ENCODE data around the gene RECQL5. TPM values are rescaled to one million over a fixed set of nuclear protein-coding genes. Genes with fewer than 3 reads are reported as not detected.
"Not testable (repeated sequence)": the region's sequence is repeated elsewhere in the genome, so short reads cannot be mapped to it uniquely, and the experiment has no call there.

RECQL5 gene
- total RNA-seq, 4 donors from 2014 or later: 23.2 to 51.9 (median 34.7) TPM

GRCh38 chr17:75595284-75595919 lies 71.6 kb downstream of the RECQL5 start:
- TF ChIP-seq POLR2A (IDR thresholded peaks at IDR 0.05): no peak
- TF ChIP-seq EP300 (IDR thresholded peaks at IDR 0.05): no peak
- no peak for TF ChIP-seq CTCF (IDR thresholded peaks at IDR 0.05)
- no peak for DNase-seq (ENCODE audit: low spot score in 2 of 2)
- Histone ChIP-seq H3K4me3 (no peak overlapping the region), H3K4me1 (peaks cover 0 to 4% (median 0%) of the 10 kb centered on the region in 4 donors), H3K27ac (no peak overlapping the region), H3K36me3 (peaks cover 0 to 37% (median 0%) of the 10 kb centered on the region in 3 donors), H3K27me3 (no peaks in the 10 kb centered on the region), H3K9me3 (no peaks in the 10 kb centered on the region)
- 61 to 70% methylated on average over 13 of the region's 13 CpGs for WGBS, 2 donors

GRCh38 chr17:75594499-75595283 lies 72.3 kb downstream of the RECQL5 start:
- DNase-seq (ENCODE audit: low spot score in 2 of 2): no peak
- Histone ChIP-seq H3K9me3 (no peaks in the 10 kb centered on the region), H3K36me3 (peaks cover 0 to 37% (median 0%) of the 10 kb centered on the region in 3 donors), H3K27me3 (no peaks in the 10 kb centered on the region), H3K27ac (no peak overlapping the region), H3K4me1 (peaks cover 0 to 11% (median 0%) of the 10 kb centered on the region in 4 donors), H3K4me3 (no peak overlapping the region)
- TF ChIP-seq CTCF (IDR thresholded peaks at IDR 0.05): no peak
- no peak for TF ChIP-seq EP300 (IDR thresholded peaks at IDR 0.05)
- TF ChIP-seq POLR2A (IDR thresholded peaks at IDR 0.05): no peak
- 58 to 59% methylated on average over 17 to 20 of the region's 28 CpGs for WGBS, 2 donors

GRCh38 chr17:75593430-75593829 lies 73.5 kb downstream of the RECQL5 start:
- H3K9me3 ChIP-seq; H3K27ac ChIP-seq; DNase-seq (ENCODE audit: low spot score in 2 of 2); H3K4me3 ChIP-seq; H3K27me3 ChIP-seq: not testable (repeated sequence)
- peaks cover 0 to 13% (median 0%) of the 10 kb centered on the region in 4 donors for H3K4me1 ChIP-seq
- H3K36me3 ChIP-seq: peaks cover 0 to 37% (median 0%) of the 10 kb centered on the region in 3 donors
- WGBS, 2 donors: 90 to 92% methylated on average over 9 of the region's 9 CpGs

GRCh38 chr17:75592348-75593020 lies 74.5 kb downstream of the RECQL5 start:
- peaks cover 0 to 16% (median 4%) of the 10 kb centered on the region in 4 donors for H3K4me1 ChIP-seq
- no peak overlapping the region for H3K4me3 ChIP-seq
- H3K27ac ChIP-seq: no peak overlapping the region
- no peaks in the 10 kb centered on the region for H3K9me3 ChIP-seq
- H3K27me3 ChIP-seq: no peaks in the 10 kb centered on the region
- no peak for TF ChIP-seq EP300 (IDR thresholded peaks at IDR 0.05)
- TF ChIP-seq CTCF (IDR thresholded peaks at IDR 0.05): no peak
- no peak for TF ChIP-seq POLR2A (IDR thresholded peaks at IDR 0.05)
- no peak for DNase-seq (ENCODE audit: low spot score in 2 of 2)
- 78 to 86% methylated on average over 9 to 16 of the region's 17 CpGs for WGBS, 2 donors
- H3K36me3 ChIP-seq: peaks cover 0 to 37% (median 0%) of the 10 kb centered on the region in 3 donors

- no peak for DNase-seq (ENCODE audit: low spot score in 2 of 2)
- Histone ChIP-seq H3K4me1 (peaks cover 0 to 23% (median 9%) of the 10 kb centered on the region in 4 donors), H3K9me3 (no peaks in the 10 kb centered on the region), H3K36me3 (peaks cover 0 to 32% (median 0%) of the 10 kb centered on the region in 3 donors), H3K4me3 (no peak overlapping the region), H3K27ac (no peak overlapping the region), H3K27me3 (no peaks in the 10 kb centered on the region)
- TF ChIP-seq POLR2A (IDR thresholded peaks at IDR 0.05) (no peak), EP300 (IDR thresholded peaks at IDR 0.05) (no peak), CTCF (IDR thresholded peaks at IDR 0.05) (no peak)
- 92 to 96% methylated on average over 6 to 7 of the region's 7 CpGs for WGBS, 2 donors
Measured at GRCh38 chr17:75591722-75592302, 75.1 kb downstream of the RECQL5 start.

Measured in tibial nerve (tissue), 4 donors.